Measurements from ENCODE around the gene VEZF1.

DNA sequence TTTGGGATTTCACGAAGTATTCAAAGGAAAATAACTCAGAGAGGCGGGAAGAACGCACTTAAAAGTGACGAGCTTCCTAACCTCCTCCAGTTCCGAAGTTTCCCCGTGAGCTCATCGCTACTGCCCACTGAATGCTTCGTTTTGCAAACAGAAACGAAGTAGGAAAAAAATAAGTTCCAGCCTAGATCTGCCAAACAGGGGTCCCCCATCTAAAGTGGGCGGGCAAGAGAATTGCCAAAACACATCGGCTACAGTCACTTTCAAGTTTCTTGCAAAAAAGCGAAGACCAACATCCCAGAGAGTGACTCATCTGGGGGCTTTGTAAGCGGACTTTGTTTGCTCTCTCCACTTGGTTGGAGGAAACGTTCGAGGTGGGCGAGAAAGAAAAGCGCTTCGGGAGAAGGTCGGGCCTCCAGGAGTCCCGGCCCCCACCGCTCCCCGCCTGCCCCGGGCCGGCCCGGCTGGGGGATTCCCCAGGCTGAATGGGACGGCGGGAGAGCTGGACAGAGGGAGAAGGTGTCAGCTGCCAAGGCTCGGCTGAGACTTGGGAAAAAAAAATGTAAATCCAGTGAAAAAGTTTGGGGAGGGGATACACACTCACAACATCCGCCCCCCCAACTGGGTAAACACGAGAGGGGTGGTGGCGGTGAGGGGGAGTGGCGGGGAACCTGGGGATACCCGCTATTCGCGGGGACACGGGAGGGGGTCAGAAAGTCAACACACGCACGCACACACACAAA lies 1.0 kb downstream of the VEZF1 start:
- TF ChIP-seq, protein P1, sequence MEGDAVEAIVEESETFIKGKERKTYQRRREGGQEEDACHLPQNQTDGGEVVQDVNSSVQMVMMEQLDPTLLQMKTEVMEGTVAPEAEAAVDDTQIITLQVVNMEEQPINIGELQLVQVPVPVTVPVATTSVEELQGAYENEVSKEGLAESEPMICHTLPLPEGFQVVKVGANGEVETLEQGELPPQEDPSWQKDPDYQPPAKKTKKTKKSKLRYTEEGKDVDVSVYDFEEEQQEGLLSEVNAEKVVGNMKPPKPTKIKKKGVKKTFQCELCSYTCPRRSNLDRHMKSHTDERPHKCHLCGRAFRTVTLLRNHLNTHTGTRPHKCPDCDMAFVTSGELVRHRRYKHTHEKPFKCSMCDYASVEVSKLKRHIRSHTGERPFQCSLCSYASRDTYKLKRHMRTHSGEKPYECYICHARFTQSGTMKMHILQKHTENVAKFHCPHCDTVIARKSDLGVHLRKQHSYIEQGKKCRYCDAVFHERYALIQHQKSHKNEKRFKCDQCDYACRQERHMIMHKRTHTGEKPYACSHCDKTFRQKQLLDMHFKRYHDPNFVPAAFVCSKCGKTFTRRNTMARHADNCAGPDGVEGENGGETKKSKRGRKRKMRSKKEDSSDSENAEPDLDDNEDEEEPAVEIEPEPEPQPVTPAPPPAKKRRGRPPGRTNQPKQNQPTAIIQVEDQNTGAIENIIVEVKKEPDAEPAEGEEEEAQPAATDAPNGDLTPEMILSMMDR (IDR thresholded peaks at IDR 0.05; ENCODE audit: insufficient read depth, low read depth, low read length), result no peak
- no peak for TF ChIP-seq EZH2 (IDR thresholded peaks at IDR 0.05; ENCODE audit: insufficient read depth, low read length)
